Measurements from ENCODE around the gene MCFD2. TPM values are rescaled to one million over a fixed set of nuclear protein-coding genes. Genes with fewer than 3 reads are reported as not detected.

Gene MCFD2
- 10 to 100 TPM; 24.5 to 38.4 (median 34.8) TPM for total RNA-seq
- 35.9 TPM for total RNA-seq (2013)

- Mint-ChIP-seq H3K9me3 (no peaks in the 10 kb centered on the region), H3K27ac (peak within 1 kb of the TSS; percentile 82 to 83), H3K4me1 (peaks cover 31 to 42% of the 10 kb centered on the region in 2 donors), H3K36me3 (no peaks in the 10 kb centered on the region), H3K27me3 (ENCODE audit: low read depth in 2 of 2) (no peaks in the 10 kb centered on the region), H3K4me3 (peak within 1 kb of the TSS; percentile 93)
- ATAC-seq (peak in 1 of 3 donors; percentile 30), DNase-seq (no peak)
- no peak for TF ChIP-seq CTCF (IDR thresholded peaks at IDR 0.05)
- under 1% methylated on average over 36 of the region's 38 CpGs for WGBS (ENCODE audit: insufficient coverage)
- peaks cover 27% of the 10 kb centered on the region for H3K4me1 ChIP-seq (ENCODE audit: control insufficient read depth, insufficient read depth, low read length)
- no peaks in the 10 kb centered on the region for H3K9me3 ChIP-seq (ENCODE audit: control insufficient read depth, insufficient read depth, low read length)
- peak within 1 kb of the TSS; percentile 98 for H3K4me3 ChIP-seq (ENCODE audit: low read length)
- H3K27me3 ChIP-seq (ENCODE audit: control insufficient read depth, insufficient read depth, low read length): no peaks in the 10 kb centered on the region
- intact Hi-C loops (cut with micrococcal nuclease): loop anchor here (5.0 kb wide), 1 partner anchor 62 kb away; no protein-coding TSS in a partner anchor
- H3K27ac ChIP-seq (ENCODE audit: low read length): peak within 1 kb of the TSS; percentile 87
- H3K36me3 ChIP-seq (ENCODE audit: control insufficient read depth, insufficient read depth, low read length): peaks cover 2% of the 10 kb centered on the region
Observed at GRCh38 chr2:46915281-46915810, at the start of gene MCFD2. Gene MCFD2 (minus strand): TSS chr2:46915806. CDS start chr2:46909171, 6,635 bp downstream.

- DNase-seq (no peak), ATAC-seq (peak in 1 of 3 donors; percentile 7)
- H3K27ac ChIP-seq (ENCODE audit: low read length): no peak overlapping the region
- intact Hi-C loops (cut with micrococcal nuclease): no loop called here
- H3K4me1 ChIP-seq (ENCODE audit: control insufficient read depth, insufficient read depth, low read length): peaks cover 22% of the 10 kb centered on the region
- H3K27me3 ChIP-seq (ENCODE audit: control insufficient read depth, insufficient read depth, low read length): no peaks in the 10 kb centered on the region
- no peak for TF ChIP-seq CTCF (IDR thresholded peaks at IDR 0.05)
- peaks cover 15% of the 10 kb centered on the region for H3K36me3 ChIP-seq (ENCODE audit: control insufficient read depth, insufficient read depth, low read length)
- H3K27me3 Mint-ChIP-seq (ENCODE audit: low read depth in 2 of 2): no peaks in the 10 kb centered on the region
- no peak overlapping the region for H3K4me3 Mint-ChIP-seq
- H3K4me1 Mint-ChIP-seq: peaks cover 7 to 18% of the 10 kb centered on the region in 2 donors
- 76% methylated on average over 12 of the region's 12 CpGs for WGBS (ENCODE audit: insufficient coverage)
- H3K9me3 Mint-ChIP-seq: no peaks in the 10 kb centered on the region
- H3K36me3 Mint-ChIP-seq: no peaks in the 10 kb centered on the region
- H3K4me3 ChIP-seq (ENCODE audit: low read length): no peak overlapping the region
- H3K9me3 ChIP-seq (ENCODE audit: control insufficient read depth, insufficient read depth, low read length): no peaks in the 10 kb centered on the region
- H3K27ac Mint-ChIP-seq: no peak overlapping the region
Observed at GRCh38 chr2:46964835-46965560, 49.4 kb upstream of the MCFD2 start.

- Mint-ChIP-seq H3K4me3 (no peak overlapping the region), H3K27me3 (ENCODE audit: low read depth in 2 of 2) (no peaks in the 10 kb centered on the region), H3K27ac (peak overlapping the region; percentile 20 to 63), H3K9me3 (no peaks in the 10 kb centered on the region), H3K36me3 (no peaks in the 10 kb centered on the region), H3K4me1 (peaks cover 7 to 19% of the 10 kb centered on the region in 2 donors)
- H3K4me1 ChIP-seq (ENCODE audit: control insufficient read depth, insufficient read depth, low read length): peaks cover 16% of the 10 kb centered on the region
- H3K36me3 ChIP-seq (ENCODE audit: control insufficient read depth, insufficient read depth, low read length): peaks cover 23% of the 10 kb centered on the region
- DNase-seq: no peak
- 94% methylated on average over 7 of the region's 7 CpGs for WGBS (ENCODE audit: insufficient coverage)
- no peak for TF ChIP-seq CTCF (IDR thresholded peaks at IDR 0.05)
- ATAC-seq: peak in 1 of 3 donors; percentile 9
- no peaks in the 10 kb centered on the region for H3K27me3 ChIP-seq (ENCODE audit: control insufficient read depth, insufficient read depth, low read length)
- H3K4me3 ChIP-seq (ENCODE audit: low read length): no peak overlapping the region
- H3K9me3 ChIP-seq (ENCODE audit: control insufficient read depth, insufficient read depth, low read length): no peaks in the 10 kb centered on the region
- intact Hi-C loops (cut with micrococcal nuclease): no loop called here
- H3K27ac ChIP-seq (ENCODE audit: low read length): no peak overlapping the region
Observed at GRCh38 chr2:46963941-46964673, 48.5 kb upstream of the MCFD2 start.
